Astrocyte of the spinal cord (primary cell): ENCODE measurements around the gene AKT2.

Experiments
- DNase-seq: peaks from one replicate; pipeline ENCODE4 v3.0.0; 2011; ENCODE audit warnings: low read depth, low spot score
- H3K4me3 ChIP-seq: 2 replicates; pipeline ENCODE4 v1.5.1; 2011; ENCODE audit warnings: low read depth, mild to moderate bottlenecking, low read length, moderate library complexity
- in situ Hi-C: cut with HindIII; loops from 2 replicates; pipeline ENCODE4 v1.10.0; 2017; ENCODE audit warnings: low sequenced_read_pairs
- TF ChIP-seq, protein P1 (sequence below): IDR thresholded peaks from 2 replicates; pipeline ENCODE4 v1.5.1; 2012; ENCODE audit warnings: low read depth, mild to moderate bottlenecking, low read length, inconsistent platforms

Gene AKT2

DNA sequence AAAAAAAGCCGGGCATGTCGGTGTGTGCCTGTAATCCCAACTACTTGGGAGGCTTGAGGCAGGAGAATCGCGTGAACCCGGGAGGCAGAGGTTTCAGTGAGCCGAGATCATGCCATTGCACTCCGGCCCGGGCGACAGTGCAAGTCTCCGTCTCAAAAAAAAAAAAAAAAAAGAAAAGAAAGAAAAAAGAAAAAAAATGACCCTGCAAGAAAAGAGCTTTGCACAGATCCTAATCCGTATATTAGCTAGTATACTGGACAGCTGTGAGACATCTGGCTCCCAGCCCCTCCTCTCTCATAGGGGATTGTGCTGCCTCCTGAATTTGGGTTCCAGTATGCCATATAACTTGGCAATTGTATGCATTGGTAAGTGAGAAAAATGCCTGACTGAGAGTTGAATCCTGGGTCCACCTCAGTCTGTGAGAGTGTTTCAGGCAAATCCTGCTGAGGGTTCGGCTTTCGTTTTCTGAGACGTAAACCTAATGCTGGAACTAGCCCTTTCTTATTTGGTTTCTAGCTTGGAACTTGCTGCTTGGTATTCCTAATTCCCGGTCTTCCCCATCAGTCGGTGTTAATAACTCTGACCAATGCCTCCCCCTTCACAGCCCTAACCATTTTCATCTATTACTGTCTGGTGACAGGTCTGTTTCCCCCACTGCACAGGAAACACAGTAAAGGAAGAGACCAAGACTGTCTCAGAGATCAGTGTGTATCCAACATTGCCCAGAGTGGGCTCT is 1.3 kb upstream of the AKT2 start:
- no peak overlapping the region for H3K4me3 ChIP-seq
- in situ Hi-C loops = no loop called here
- TF ChIP-seq, protein P1, sequence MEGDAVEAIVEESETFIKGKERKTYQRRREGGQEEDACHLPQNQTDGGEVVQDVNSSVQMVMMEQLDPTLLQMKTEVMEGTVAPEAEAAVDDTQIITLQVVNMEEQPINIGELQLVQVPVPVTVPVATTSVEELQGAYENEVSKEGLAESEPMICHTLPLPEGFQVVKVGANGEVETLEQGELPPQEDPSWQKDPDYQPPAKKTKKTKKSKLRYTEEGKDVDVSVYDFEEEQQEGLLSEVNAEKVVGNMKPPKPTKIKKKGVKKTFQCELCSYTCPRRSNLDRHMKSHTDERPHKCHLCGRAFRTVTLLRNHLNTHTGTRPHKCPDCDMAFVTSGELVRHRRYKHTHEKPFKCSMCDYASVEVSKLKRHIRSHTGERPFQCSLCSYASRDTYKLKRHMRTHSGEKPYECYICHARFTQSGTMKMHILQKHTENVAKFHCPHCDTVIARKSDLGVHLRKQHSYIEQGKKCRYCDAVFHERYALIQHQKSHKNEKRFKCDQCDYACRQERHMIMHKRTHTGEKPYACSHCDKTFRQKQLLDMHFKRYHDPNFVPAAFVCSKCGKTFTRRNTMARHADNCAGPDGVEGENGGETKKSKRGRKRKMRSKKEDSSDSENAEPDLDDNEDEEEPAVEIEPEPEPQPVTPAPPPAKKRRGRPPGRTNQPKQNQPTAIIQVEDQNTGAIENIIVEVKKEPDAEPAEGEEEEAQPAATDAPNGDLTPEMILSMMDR = no peak
- no peak for DNase-seq

DNA sequence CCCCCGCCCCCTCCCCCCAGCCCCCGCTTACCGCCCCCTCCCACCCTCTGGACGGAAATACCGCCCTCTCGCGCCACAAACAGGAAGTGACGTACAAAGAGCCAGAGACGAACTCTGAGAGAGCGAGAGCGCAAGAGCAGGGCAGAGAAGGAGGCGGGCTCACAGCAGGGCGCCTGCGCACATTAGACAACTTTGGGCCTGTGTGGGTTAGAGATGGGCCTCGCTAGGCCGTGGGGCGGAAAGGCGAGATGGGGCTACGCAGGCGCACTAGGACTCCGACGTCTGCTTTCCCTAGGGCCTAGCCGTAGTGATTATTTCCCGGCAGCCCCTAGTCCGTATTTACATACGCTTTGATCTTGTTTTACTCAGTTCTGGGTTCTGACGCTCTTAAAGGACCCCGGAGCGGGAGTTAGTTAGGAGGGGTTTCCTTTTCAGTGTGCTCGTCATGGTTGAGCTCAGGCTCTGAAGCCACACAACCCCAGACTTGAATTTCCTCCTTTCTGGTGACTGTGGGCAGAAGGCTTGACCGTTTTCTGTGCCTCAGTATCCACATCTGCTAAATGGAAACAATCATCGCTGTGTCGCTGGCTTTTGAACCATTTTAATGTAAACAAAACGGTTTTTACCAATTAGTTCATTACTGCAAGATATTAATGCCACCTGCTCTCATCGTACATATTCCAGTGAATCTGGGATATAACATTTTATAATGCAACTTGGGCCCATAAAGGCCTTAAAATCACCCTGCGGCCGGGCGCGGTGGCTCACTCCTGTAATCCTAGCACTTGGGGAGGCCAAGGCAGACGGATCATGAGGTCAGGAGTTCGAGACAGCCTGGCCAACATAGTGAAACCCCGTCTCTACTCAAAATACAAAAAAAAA is 449 bp upstream of the AKT2 start:
- TF ChIP-seq, protein P1 = no peak
- peak; percentile 100 for DNase-seq
- H3K4me3 ChIP-seq = peak overlapping the region; percentile 84
- in situ Hi-C loops = no loop called here

DNA sequence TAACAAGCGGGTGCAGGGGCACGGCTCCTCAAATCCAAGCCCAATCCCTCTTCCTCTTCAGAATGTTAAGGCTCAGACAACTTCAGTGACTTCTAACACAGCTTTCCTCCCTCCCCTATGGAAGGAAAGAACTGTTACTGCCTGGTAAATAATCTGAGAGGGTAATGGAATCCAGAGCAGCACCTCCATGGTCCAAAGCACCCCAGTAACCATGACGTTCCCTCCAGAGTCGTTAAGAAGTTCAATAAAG is 969 bp downstream of the AKT2 start:
- peak overlapping the region; percentile 84 for H3K4me3 ChIP-seq
- DNase-seq = no peak
- TF ChIP-seq, protein P1 = no peak
- in situ Hi-C loops = no loop called here

DNA sequence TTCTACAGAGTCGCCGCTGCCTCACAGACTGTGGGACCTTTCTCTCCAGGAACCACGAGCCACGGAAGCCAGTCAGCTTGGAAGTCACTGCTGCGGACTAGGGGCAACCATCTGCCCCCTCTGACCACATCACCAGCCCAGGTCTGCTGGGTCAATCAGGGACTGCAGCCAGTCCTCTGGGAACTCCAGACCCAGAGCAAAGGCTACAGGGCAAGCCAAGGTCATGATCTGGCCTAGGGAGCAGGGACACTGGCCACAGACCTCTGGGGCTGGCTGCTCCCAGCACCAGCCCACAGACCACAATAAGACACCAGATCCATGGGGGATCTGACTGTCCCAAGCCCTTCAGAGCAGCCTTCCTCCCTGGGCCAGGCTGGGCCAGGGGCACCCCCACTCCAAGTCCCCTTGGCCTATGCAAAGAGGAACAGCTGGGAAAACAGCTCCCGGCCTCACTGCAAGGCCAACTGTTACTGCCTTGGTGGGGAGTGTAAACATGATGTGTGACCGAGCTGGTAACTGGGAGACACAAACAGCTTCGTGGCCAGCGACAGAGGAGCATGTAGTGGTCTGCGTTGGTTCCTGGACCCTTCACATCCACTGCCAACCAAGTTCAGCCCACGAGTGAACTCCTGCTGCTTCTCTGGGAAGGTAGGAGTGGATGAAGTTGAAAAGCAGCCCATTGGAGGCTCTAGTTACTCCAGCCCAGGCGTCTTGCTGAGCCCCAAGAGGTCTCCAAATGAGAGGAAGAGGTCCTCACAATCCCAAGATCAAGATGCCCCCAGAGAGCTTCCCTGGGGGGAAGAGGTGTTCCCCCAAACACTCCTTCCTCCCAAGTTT is 1.5 kb downstream of the AKT2 start:
- TF ChIP-seq, protein P1 = no peak
- in situ Hi-C loops = no loop called here
- DNase-seq = peak; percentile 9
- H3K4me3 ChIP-seq = peak overlapping the region; percentile 84

DNA sequence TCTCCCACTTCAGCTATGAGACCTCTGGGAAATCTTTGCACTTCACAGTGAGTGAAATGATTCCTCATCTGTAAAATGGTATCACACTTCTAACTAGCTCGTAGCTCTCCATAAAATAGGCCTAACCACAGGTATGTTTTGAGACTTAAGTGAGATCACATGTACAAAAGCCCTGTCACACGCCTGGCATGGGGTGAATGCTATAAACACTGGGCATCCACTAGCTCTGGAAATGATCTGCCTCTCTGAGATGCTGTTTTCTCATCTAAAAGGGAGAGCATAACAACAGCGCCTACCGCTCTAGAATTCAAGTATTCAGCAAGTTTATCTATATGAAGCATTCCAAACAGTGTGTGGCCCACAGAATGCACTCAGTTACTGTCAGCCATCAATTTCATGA is 2.2 kb downstream of the AKT2 start:
- H3K4me3 ChIP-seq = no peak overlapping the region
- in situ Hi-C loops = no loop called here
- TF ChIP-seq, protein P1 = no peak
- DNase-seq = no peak

DNA sequence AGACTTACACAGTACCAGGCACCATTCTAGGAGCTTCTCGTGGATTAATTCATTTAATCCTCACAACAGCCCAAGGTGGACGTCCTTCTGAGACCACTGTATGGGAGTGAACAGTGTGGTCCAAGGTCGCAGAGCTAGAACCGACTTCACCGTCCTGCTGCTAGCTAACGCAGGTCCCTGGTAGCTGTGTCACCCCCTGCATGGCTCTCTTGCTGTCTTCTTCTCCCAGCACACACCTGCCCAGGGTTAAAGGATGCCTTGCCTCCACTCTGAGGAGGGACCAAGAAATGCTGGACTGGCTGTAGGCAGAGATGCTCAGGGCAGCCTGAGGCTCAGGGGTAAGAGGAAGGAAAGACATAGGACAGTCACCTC is 3.0 kb downstream of the AKT2 start:
- no peak for DNase-seq
- TF ChIP-seq, protein P1 = no peak
- in situ Hi-C loops = no loop called here
- no peak overlapping the region for H3K4me3 ChIP-seq
